Transverse colon (tissue), 4 donors: Measurements from ENCODE around the gene SUDS3.

Source experiments
- CTCF ChIP-seq, 5 experiments: fragments of 200-600 bp in 3 of 5; fragments of 450-650 bp in 2 of 5; sonication (generic) in 3 of 5; IDR thresholded peaks; 1 replicate in 2 of 5; 2 replicates in 3 of 5; pipeline ENCODE4 v1.5.1; 2016 to 2017; ENCODE audit warnings: antibody characterized with exemption in 5 of 5, inconsistent platforms in 3 of 5, mild to moderate bottlenecking in 2 of 5, moderate library complexity in 1 of 5
- POLR2A ChIP-seq: fragments of 450-650 bp; IDR thresholded peaks from one replicate; pipeline ENCODE4 v1.6.1; 2016; ENCODE audit warnings: antibody characterized with exemption, mild to moderate bottlenecking, moderate library complexity
- POLR2AphosphoS5 ChIP-seq, 3 donors: sonication (generic); formaldehyde crosslinking; IDR thresholded peaks; one replicate each; pipeline ENCODE4 v1.6.1; 2016; ENCODE audit warnings: antibody characterized with exemption in 3 of 3

GRCh38 chr12:118344829-118345228, 31.5 kb upstream of the SUDS3 start:
- no peak for TF ChIP-seq CTCF (IDR thresholded peaks at IDR 0.05)
- TF ChIP-seq POLR2A = no peak
- no peak for TF ChIP-seq POLR2AphosphoS5 (IDR thresholded peaks at IDR 0.05)
